HG03469 (cell line): Measurements from ENCODE around the gene COCH.
"Not testable (repeated sequence)": the region's sequence is repeated elsewhere in the genome, so short reads cannot be mapped to it uniquely, and the experiment has no call there.

Experiments used
- ATAC-seq: cut with Tn5 transposase; IDR thresholded peaks from one replicate; pipeline ENCODE4 v1.9.1; 2021; ENCODE audit warnings: mild to moderate bottlenecking, moderate library complexity, moderate number of reproducible peaks; ENCODE audit not compliant: unreplicated experiment

Gene COCH

DNA sequence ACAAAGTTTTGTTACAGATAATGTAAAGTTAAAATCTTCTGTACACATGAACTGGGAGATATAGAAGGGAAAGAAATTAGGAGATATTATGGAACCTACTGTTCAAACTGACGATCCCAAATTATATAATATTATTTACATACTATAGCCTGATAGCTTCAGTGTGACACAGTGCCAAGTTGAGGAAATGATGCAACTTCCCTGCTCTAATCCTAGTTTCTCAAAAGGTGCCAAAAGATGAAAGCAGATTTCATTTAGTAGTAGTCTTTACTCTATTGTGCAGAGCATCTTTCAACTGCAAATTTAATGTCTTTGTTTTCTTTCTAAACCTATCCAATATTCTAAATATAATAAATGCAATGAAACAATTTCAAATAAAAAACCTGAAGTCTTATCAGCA, 46.9 kb downstream of the COCH start:
- no peak for ATAC-seq

DNA sequence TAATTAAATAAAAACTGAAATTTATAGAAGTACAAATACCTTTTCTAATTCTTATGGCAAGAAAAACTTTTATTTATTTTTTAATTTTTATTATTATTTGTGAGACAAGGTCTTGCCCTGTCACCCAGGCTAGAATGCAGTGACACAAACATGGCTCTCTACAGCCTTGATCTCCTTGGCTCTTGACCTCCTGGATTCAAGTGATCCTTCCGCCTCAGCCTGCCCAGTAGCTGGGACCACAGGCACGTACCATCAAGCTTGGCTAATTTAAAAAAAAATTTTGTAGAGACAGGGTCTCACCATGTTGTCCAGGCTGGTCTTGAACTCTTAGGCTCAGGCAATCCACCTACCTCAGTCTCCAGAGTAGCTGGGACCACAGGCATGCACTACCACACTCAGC, 47.4 kb downstream of the COCH start:
- no peak for ATAC-seq

DNA sequence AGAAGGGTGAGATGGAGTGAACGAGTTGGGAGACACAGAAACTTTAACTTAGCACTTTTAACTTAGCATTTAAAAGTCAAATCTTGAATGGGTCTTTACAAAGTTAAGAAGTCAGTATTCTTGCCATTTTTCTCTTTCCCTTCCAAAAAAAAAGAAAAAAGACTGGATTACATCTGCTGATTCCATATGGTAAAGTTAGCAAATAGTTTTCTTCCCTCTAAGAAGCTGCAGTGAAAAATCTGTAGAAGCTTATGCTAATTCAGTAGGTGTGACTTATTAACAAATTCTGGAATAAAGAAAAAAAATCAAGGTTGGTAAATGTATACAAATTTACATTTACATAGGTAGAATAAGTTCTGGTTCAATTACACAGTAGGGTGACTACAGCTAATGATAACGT, 50.9 kb downstream of the COCH start:
- ATAC-seq: no peak

DNA sequence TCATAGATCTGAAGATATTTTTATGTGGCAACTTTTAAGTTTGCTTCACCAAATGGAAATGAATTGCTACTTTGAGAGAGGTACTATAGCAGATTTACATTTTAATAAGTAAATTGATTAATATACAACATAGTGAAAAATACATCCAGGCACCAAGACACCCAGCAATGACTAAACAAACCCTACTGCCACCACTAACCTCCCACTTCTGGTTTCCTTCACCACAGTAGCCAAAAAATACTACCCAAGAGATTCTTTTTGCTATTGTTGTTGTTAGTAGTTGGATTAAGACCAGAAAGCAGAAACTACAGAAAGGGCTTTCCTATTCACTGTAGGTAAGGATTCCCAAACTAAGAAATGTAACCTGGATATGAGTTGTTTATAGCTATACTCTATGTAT, 54.1 kb downstream of the COCH start:
- no peak for ATAC-seq

DNA sequence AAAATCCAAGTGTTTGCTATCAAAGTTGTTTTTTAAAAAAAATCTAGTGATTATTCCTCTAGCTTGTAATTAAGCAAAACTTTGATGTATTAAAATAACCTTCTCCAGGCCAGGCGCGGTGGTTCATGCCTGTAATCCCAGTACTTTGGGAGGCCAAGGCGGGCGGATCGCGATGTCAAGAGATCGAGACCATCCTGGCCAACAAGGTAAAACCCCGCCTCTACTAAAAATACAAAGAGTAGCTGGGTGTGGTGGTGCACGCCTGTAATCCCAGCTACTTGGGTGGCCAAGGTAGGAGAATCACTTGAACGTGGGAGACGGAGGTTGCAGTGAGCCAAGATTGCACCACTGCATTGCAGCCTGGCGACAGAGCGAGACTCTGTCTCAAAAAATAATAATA, 59.6 kb downstream of the COCH start:
- ATAC-seq: not testable (repeated sequence)

DNA sequence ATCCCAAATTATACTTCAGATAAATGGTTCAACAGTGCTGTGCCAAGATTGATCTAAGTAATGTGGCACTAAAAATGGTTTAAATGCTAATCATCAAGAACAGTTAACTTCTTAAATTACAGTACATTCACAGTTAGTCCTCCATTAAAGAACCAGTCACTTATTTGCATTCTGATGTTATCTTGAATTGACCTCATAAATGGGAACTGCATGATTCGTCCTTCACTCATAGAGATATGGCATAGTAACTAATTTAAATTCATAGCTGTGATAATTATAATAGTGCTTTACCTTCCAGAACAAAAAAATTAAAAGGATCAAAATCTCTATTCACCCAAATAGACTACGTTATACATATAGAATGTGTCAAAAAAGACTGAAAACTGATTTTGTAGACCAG, 61.1 kb downstream of the COCH start:
- no peak for ATAC-seq

DNA sequence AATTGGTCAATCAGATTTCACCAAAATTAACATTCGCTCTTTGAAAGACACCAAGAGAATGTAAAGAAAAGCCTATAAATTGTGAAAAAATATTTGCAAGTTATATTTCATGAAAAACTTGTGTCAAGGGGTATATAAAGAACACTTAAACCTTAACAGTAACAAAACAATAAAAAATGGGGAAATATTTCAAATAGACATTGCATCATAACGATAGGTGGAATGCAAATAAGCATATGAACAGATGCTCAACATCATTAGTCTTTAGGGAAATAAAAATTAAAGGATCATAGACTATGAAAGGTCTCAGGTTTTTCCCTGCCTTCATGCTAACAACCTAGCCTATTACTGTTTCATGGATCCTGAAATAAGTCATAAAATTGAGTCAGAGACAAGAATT, 64.3 kb downstream of the COCH start:
- no peak for ATAC-seq
